ENCODE data around the gene CASKIN2.
"Not testable (repeated sequence)": the region's sequence is repeated elsewhere in the genome, so short reads cannot be mapped to it uniquely, and the experiment has no call there.

CASKIN2 gene

DNA sequence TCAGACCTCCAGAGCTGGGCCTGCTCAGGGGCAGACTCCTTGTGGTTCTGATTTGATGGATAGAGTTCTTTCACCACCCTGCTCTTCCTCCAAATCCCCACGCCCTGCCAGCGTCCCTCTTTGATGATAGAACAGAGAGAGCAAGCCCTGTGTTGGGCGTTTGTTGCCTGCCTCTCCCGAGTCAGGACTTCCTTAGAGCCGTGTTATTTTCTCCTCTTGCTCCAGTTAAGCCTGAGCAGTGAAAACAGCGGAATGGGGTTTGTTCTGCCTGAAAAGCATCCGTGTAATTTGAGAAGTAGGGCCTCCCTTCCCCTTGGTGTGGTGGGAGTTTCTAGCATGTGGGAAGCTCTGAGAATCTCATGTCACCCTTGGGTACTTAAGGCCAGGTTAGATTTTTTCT is 36.8 kb downstream of the CASKIN2 start:
- Histone ChIP-seq H3K9me3 (ENCODE audit: control insufficient read depth, insufficient read depth, low read length) (no peaks in the 10 kb centered on the region), H3K4me3 (ENCODE audit: low read length) (no peak overlapping the region), H3K79me2 (ENCODE audit: control insufficient read depth, low read length) (no peaks in the 10 kb centered on the region), H3K4me2 (ENCODE audit: low read length) (no peak overlapping the region), H3K36me3 (ENCODE audit: control insufficient read depth, low read length) (no peaks in the 10 kb centered on the region), H3K4me1 (ENCODE audit: control insufficient read depth, low read length) (no peaks in the 10 kb centered on the region), H3K27ac (ENCODE audit: low read depth, low read length) (no peak overlapping the region), H3K27me3 (ENCODE audit: control insufficient read depth, low read length) (no peaks in the 10 kb centered on the region), H4K20me1 (ENCODE audit: control insufficient read depth, insufficient read depth, low read depth, low read length) (no peaks in the 10 kb centered on the region), H3F3A (ENCODE audit: control insufficient read depth, insufficient read depth) (no peaks in the 10 kb centered on the region), H3K9me2 (replicated peaks; ENCODE audit: control insufficient read depth, low read length) (no peaks in the 10 kb centered on the region)
- TF ChIP-seq, protein P1, sequence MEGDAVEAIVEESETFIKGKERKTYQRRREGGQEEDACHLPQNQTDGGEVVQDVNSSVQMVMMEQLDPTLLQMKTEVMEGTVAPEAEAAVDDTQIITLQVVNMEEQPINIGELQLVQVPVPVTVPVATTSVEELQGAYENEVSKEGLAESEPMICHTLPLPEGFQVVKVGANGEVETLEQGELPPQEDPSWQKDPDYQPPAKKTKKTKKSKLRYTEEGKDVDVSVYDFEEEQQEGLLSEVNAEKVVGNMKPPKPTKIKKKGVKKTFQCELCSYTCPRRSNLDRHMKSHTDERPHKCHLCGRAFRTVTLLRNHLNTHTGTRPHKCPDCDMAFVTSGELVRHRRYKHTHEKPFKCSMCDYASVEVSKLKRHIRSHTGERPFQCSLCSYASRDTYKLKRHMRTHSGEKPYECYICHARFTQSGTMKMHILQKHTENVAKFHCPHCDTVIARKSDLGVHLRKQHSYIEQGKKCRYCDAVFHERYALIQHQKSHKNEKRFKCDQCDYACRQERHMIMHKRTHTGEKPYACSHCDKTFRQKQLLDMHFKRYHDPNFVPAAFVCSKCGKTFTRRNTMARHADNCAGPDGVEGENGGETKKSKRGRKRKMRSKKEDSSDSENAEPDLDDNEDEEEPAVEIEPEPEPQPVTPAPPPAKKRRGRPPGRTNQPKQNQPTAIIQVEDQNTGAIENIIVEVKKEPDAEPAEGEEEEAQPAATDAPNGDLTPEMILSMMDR (IDR thresholded peaks at IDR 0.05; ENCODE audit: low read depth, low read length, poor library complexity, severe bottlenecking), result no peak
- TF ChIP-seq EZH2phosphoT487 (IDR thresholded peaks at IDR 0.05; ENCODE audit: borderline replicate concordance, low read length), result no peak

DNA sequence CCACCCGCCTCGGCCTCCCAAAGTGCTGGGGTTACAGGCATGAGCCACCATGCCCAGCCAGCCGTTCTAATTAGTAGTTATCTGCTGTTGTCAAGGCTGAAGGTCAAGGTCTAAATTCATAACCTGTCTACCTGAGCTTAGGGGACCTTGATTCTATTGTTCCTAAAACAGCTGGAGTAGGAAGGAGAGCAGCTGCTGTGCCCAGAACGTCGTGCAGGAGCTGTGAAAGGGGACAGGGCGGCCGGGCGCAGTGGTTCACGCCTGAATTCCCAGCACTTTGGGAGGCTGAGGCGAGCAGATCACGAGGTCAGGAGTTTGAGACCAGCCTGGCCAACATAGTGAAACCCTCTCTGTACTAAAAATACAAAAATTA is 37.9 kb downstream of the CASKIN2 start:
- H3K4me1 ChIP-seq (ENCODE audit: control insufficient read depth, low read length); H3K9me3 ChIP-seq (ENCODE audit: control insufficient read depth, insufficient read depth, low read length); H3K36me3 ChIP-seq (ENCODE audit: control insufficient read depth, low read length); H3K9me2 ChIP-seq (replicated peaks; ENCODE audit: control insufficient read depth, low read length); H3K27me3 ChIP-seq (ENCODE audit: control insufficient read depth, low read length); H3K4me2 ChIP-seq (ENCODE audit: low read length); H3K79me2 ChIP-seq (ENCODE audit: control insufficient read depth, low read length); H3K4me3 ChIP-seq (ENCODE audit: low read length); H3F3A ChIP-seq (ENCODE audit: control insufficient read depth, insufficient read depth); H4K20me1 ChIP-seq (ENCODE audit: control insufficient read depth, insufficient read depth, low read depth, low read length); H3K27ac ChIP-seq (ENCODE audit: low read depth, low read length): not testable (repeated sequence)

DNA sequence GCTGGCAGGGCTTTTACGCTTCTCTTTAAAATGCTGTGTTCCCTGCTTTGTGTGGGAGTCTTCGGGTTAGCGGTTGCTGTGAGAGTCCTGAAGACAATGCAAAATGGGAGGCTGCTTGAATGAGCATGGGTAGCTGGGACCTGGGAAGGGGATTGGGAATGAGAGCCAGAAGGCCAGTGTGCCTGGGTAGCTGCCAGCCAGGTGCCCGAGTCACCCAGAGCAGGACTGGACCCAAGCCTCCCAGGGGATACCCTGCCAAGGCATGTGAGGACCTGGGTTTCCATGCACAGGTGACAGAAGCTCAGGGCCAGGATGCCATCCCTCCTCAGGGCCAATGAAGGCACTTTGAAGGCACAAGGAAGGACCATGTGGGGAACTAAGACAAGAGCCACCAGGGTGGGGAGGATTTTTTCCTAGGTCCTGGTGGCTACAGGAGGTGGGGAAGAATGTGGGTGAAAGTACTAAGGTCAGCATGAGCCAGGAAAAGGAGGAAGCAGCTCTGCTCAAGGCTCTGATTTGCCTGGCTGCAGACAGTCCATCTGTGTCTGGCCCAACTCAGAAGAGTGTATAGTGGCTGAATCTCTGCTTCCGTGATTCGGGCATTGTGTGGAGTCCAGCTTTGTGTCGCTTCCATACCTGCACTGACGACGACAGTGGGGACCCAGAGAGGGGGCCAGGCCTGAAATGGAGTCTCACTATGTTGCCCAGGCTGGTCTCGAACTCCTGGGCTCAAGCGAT is 38.4 kb downstream of the CASKIN2 start:
- peaks cover 8% of the 10 kb centered on the region for H3K36me3 ChIP-seq (ENCODE audit: control insufficient read depth, low read length)
- H4K20me1 ChIP-seq (ENCODE audit: control insufficient read depth, insufficient read depth, low read depth, low read length), result no peaks in the 10 kb centered on the region
- H3F3A ChIP-seq (ENCODE audit: control insufficient read depth, insufficient read depth), result no peaks in the 10 kb centered on the region
- TF ChIP-seq, protein P1 (IDR thresholded peaks at IDR 0.05; ENCODE audit: low read depth, low read length, poor library complexity, severe bottlenecking), result no peak
- no peak for TF ChIP-seq EZH2phosphoT487 (IDR thresholded peaks at IDR 0.05; ENCODE audit: borderline replicate concordance, low read length)
- H3K9me2 ChIP-seq (replicated peaks; ENCODE audit: control insufficient read depth, low read length), result no peaks in the 10 kb centered on the region
- H3K9me3 ChIP-seq (ENCODE audit: control insufficient read depth, insufficient read depth, low read length), result no peaks in the 10 kb centered on the region
- no peak overlapping the region for H3K4me3 ChIP-seq (ENCODE audit: low read length)
- no peak overlapping the region for H3K4me2 ChIP-seq (ENCODE audit: low read length)
- no peaks in the 10 kb centered on the region for H3K79me2 ChIP-seq (ENCODE audit: control insufficient read depth, low read length)
- H3K27me3 ChIP-seq (ENCODE audit: control insufficient read depth, low read length), result no peaks in the 10 kb centered on the region
- H3K4me1 ChIP-seq (ENCODE audit: control insufficient read depth, low read length), result peaks cover 7% of the 10 kb centered on the region
- H3K27ac ChIP-seq (ENCODE audit: low read depth, low read length), result no peak overlapping the region

DNA sequence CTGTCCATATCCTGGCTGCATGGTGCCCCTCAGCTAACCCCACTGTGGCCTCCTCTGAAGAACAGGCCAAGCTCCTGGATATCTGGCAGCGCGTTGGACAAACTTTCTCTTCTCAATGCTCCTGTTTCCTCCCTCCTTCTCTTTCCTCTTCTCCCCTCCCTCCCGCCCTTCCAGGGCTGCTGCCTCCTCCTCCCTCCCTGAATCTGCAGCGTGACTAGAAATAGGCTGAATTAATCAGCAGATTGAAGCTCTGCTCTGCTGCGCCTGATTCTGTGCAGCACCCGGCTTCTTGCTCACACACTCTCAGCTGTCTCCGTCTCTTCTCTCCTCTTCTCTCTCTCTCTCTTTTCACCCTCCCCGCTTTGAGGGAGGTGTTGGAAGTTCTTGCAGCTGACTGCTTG is 39.1 kb downstream of the CASKIN2 start:
- Histone ChIP-seq H3K9me2 (replicated peaks; ENCODE audit: control insufficient read depth, low read length) (no peaks in the 10 kb centered on the region), H4K20me1 (ENCODE audit: control insufficient read depth, insufficient read depth, low read depth, low read length) (no peaks in the 10 kb centered on the region), H3K4me1 (ENCODE audit: control insufficient read depth, low read length) (peaks cover 10% of the 10 kb centered on the region), H3K9me3 (ENCODE audit: control insufficient read depth, insufficient read depth, low read length) (no peaks in the 10 kb centered on the region), H3K27me3 (ENCODE audit: control insufficient read depth, low read length) (no peaks in the 10 kb centered on the region), H3K27ac (ENCODE audit: low read depth, low read length) (no peak overlapping the region), H3K36me3 (ENCODE audit: control insufficient read depth, low read length) (peaks cover 8% of the 10 kb centered on the region), H3K4me3 (ENCODE audit: low read length) (no peak overlapping the region), H3K79me2 (ENCODE audit: control insufficient read depth, low read length) (no peaks in the 10 kb centered on the region), H3F3A (ENCODE audit: control insufficient read depth, insufficient read depth) (no peaks in the 10 kb centered on the region), H3K4me2 (ENCODE audit: low read length) (no peak overlapping the region)
- TF ChIP-seq EZH2phosphoT487 (IDR thresholded peaks at IDR 0.05; ENCODE audit: borderline replicate concordance, low read length), result no peak
